ENCODE measurements around the gene CHCHD3. TPM values are rescaled to one million over a fixed set of nuclear protein-coding genes. Genes with fewer than 3 reads are reported as not detected.
"Not testable (repeated sequence)": the region's sequence is repeated elsewhere in the genome, so short reads cannot be mapped to it uniquely, and the experiment has no call there.

The CHCHD3 gene
- total RNA-seq, 1 donor from 2014 or later = 75.5 TPM

DNA sequence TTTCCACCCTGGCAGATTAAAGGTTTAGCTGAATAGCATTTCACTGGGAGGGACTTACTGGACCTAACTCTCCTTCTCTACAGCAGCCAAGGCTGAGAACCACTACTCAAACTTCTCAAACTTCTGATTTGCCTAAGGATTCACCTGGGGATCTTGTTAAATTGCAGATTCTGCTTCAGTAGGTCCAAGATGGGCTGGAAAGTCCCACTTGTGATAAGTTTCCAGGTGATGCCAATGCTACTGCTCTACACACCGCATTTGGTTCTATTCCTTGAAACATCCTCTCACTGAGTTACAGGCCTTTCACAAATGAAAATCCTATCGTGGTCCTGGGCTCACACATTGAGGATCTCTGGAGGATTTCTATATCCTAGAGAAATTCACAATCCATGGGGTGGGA lies 147.9 kb downstream of the CHCHD3 start:
- DNase-seq (ENCODE audit: low read depth) = no peak
- TF ChIP-seq, protein P1, sequence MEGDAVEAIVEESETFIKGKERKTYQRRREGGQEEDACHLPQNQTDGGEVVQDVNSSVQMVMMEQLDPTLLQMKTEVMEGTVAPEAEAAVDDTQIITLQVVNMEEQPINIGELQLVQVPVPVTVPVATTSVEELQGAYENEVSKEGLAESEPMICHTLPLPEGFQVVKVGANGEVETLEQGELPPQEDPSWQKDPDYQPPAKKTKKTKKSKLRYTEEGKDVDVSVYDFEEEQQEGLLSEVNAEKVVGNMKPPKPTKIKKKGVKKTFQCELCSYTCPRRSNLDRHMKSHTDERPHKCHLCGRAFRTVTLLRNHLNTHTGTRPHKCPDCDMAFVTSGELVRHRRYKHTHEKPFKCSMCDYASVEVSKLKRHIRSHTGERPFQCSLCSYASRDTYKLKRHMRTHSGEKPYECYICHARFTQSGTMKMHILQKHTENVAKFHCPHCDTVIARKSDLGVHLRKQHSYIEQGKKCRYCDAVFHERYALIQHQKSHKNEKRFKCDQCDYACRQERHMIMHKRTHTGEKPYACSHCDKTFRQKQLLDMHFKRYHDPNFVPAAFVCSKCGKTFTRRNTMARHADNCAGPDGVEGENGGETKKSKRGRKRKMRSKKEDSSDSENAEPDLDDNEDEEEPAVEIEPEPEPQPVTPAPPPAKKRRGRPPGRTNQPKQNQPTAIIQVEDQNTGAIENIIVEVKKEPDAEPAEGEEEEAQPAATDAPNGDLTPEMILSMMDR (conservative IDR thresholded peaks at IDR 0.05; ENCODE audit: low read depth, low read length) = no peak
- no peak overlapping the region for H3K4me3 ChIP-seq (ENCODE audit: low read depth, low read length)

DNA sequence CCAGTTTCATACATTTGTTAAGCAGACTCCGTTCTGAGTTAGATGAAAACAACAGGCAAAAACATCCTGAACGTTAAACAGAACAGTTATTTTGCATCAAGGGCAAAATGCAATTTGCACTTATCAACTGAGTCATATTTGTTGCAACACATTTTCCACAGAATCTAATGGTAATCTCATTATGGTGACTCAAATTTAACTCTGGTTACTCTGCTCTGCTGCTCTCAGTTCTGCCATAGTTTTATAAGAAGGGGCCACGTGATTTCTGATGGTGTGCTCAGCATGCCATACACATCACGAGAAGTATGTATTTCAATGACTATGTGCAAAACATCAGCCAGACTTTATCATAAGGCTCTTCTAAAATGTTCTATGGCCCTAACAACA lies 148.8 kb downstream of the CHCHD3 start:
- TF ChIP-seq, protein P1 (conservative IDR thresholded peaks at IDR 0.05; ENCODE audit: low read depth, low read length) = no peak
- DNase-seq (ENCODE audit: low read depth) = no peak
- no peak overlapping the region for H3K4me3 ChIP-seq (ENCODE audit: low read depth, low read length)

DNA sequence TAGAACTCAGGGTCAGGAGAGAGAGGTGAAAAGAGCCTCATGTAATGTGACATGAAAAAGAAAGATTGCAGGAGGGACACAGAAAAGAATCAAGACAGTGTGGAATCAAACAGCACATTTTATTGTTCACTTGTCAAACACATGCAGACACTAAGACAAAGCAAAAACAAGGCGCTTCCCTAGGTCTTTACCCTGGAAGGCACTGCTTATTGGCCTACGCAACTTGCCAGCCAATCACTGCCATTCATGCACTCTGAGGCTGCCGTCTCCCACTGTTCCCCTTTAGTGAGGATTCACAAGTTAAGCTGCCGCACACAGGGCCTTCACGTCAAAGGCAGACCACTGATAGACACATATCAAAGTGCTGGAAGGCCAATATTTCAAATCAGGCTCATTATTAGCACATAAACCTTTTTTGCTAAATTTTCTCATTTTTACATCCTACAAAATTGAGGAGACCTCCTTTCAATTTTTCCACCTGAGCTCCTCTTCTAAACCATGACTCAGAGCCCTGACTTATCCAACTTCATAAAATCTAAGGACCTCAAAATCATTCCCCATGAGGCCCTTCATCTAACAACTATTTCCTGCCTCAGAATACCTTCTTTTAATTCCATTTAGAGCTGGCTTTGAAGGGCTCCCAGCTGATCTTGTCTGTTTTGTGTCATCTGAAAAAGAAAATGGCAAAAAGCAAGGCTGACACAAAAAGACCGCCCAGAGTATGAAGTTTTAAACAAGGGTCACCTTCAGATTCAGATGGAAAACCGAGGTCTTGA lies 149.4 kb downstream of the CHCHD3 start:
- H3K4me3 ChIP-seq (ENCODE audit: low read depth, low read length) = no peak overlapping the region
- DNase-seq (ENCODE audit: low read depth) = no peak
- TF ChIP-seq, protein P1 (conservative IDR thresholded peaks at IDR 0.05; ENCODE audit: low read depth, low read length) = no peak

DNA sequence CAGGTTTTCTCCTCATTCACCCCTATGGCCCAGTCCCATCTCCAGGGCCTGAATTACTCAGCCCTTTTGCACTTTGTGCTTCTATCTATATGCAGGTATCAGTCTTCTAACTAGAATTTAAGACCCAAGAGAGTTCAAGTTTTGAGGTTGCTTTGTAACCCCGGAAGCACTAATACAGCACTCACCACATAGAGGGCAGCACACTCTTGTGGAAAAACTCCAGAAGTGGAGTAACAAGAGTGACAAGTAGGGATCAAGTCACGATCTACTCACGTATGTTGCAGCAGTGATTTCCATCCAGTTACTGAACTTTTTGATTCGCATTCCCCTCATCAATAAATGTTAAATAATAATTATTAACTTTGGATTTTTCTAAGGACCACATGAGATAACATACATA lies 151.0 kb downstream of the CHCHD3 start:
- TF ChIP-seq, protein P1 (conservative IDR thresholded peaks at IDR 0.05; ENCODE audit: low read depth, low read length) = peak; percentile 61
- no peak for DNase-seq (ENCODE audit: low read depth)
- no peak overlapping the region for H3K4me3 ChIP-seq (ENCODE audit: low read depth, low read length)

DNA sequence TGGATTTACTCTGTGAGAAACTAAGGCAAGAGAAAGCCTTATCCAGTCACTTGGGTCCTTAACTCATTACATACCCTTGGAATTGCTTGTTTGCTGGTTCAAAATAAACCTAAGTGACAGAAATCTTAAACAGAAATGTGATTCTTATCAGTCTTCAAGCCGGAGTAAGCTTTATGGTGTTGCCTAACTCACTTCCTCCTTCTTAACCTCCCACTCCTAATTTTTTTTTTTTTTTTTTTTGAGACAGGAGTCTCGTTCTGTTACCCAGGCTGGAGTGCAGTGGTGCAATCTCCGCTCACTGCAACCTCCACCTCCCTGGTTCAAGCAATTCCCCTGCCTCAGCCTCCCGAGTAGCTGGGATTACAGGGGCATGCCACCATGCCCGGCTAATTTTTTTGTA lies 151.9 kb downstream of the CHCHD3 start:
- not testable (repeated sequence) for DNase-seq (ENCODE audit: low read depth); H3K4me3 ChIP-seq (ENCODE audit: low read depth, low read length)

DNA sequence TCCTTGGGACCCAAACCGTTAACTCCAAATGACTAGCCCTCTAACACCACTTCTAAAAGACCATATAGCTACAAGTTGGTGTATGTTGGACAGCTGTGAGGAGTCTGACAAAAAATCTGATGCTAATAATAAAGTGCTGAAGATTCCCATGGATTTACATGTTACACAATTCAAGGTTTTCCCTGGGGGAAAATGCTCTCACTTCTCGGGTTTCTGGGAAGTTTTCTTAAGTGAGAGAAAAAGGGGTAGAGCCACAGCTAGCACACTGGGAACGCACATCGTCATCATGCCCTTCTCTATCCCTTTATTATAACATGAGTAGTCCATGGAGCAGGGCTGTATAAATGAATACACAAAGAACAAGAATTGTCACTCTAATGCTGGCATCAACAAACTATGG lies 162.1 kb downstream of the CHCHD3 start:
- DNase-seq (ENCODE audit: low read depth) = no peak
- TF ChIP-seq, protein P1 (conservative IDR thresholded peaks at IDR 0.05; ENCODE audit: low read depth, low read length) = no peak
- H3K4me3 ChIP-seq (ENCODE audit: low read depth, low read length) = no peak overlapping the region

DNA sequence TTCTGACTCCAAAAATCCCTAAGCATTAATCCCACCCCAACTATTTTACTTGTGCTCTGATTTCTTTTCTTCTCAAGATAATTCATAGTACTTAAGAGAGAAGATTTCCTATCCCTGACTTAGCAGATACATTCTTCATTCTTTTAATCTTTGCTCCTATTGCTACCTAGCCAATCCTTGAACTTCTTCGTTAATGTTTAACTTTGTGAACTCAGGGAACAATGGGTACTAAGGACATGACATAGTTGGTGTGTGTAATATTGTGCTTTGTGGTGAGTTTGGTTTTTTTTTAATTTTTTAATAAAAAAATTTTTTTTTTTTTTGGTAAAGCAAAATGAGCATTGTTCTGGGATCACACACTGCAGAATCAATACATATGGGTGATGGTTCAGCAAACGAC lies 166.2 kb downstream of the CHCHD3 start:
- TF ChIP-seq, protein P1 (conservative IDR thresholded peaks at IDR 0.05; ENCODE audit: low read depth, low read length) = no peak
- H3K4me3 ChIP-seq (ENCODE audit: low read depth, low read length) = no peak overlapping the region
- peak; percentile 59 for DNase-seq (ENCODE audit: low read depth)
